Posterior cingulate gyrus (tissue), 11 donors: Measurements from ENCODE around the gene AK5.

Experiments used
- DNase-seq, 10 donors: peaks; one replicate each; pipeline versions ENCODE4 v3.0.0 to v3.0.0-alpha.2; 2020 to 2021; ENCODE audit warnings: mixed read lengths in 3 of 10
- intact Hi-C: fragments of 100-400 bp; cut with DNase I; formaldehyde crosslinking; loops from one replicate; pipeline ENCODE4 v1.15.1; 2023

Gene AK5

GRCh38 chr1:77421504-77422233, 139.8 kb downstream of the AK5 start:
- intact Hi-C loops: no loop called here
- DNase-seq: no peak

GRCh38 chr1:77424236-77424635, 142.4 kb downstream of the AK5 start:
- intact Hi-C loops: no loop called here
- no peak for DNase-seq

DNA sequence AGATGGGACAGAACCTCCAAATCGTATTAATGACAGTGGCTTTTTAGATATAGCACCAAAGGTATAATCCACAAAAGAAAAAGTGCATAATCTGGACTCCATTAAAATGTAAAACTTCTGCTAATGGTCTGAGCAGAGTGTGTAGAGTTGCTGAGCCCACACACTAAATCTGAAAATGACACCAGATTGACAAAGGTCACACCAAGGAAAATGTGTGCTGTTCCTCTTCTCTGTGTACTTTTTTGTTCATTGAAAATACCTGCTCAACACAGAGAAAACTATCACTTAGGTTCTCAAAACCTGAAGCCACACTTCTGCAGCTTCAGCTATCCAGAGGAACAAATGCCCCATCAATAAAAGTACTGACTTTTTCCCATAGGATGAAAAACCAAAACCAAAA, 146.2 kb downstream of the AK5 start:
- intact Hi-C loops: no loop called here
- no peak for DNase-seq

- no peak for DNase-seq
- intact Hi-C loops: no loop called here
Observed at GRCh38 chr1:77430966-77431690, 149.3 kb downstream of the AK5 start.

- no peak for DNase-seq
- intact Hi-C loops: no loop called here
Observed at GRCh38 chr1:77433934-77434333, 152.1 kb downstream of the AK5 start.

DNA sequence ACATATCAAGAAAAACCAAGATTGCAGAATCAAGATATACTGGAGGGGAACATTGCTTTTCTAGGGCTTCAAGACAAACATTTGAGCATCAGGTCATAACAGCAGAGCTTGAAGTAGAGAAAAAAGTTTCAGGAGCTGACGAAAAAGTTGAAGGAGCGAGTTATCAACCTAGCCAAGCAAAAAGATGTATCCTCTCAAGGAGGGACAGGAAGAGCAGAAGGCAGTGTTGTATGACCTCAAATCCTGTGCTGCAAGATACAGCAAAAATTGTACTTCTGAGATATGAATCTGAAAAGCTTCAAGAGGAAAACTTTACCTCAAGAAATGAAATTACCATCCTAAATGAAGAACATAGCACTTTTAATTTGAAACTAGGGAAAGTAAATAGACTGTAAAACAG, 153.1 kb downstream of the AK5 start:
- DNase-seq: no peak
- intact Hi-C loops: no loop called here

- intact Hi-C loops: no loop called here
Observed at GRCh38 chr1:77438236-77438913, 156.6 kb downstream of the AK5 start.

DNA sequence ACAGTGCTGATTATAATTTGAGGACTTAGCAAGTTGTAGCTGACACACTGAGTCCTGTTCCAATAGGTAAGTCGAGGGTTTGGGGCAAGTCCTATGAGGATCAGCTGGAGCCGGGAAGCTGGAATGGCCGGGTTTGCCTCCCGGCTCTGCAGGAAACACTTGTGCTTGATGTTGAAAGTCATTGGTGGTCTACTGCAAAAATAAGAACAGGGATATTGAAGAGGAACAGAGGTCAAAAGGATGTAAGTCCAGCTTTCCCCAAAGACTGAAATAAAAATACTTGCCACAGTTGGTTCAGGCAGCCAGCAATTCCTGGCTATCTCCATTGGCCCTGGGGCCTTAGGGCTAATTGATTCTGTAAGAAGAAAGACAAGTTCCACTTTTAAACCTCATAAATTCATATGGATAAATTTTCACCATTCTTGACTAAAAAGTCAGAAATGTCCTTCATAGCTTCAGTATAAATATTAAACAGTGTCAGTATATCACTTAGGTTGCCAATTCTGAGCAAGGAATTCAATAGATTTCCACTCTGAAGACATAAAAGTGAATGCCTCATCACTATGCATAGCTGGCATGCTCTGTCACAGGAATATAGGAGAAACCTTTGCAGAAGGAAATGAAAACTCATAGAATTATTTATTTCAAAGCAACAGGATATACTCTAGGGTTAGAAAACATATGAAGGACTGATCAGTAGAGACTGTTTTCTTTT, 165.2 kb downstream of the AK5 start:
- intact Hi-C loops: no loop called here
- no peak for DNase-seq

More at GRCh38 chr1:77438236-77438913, 156.6 kb downstream of the AK5 start:
- no peak for DNase-seq

DNA sequence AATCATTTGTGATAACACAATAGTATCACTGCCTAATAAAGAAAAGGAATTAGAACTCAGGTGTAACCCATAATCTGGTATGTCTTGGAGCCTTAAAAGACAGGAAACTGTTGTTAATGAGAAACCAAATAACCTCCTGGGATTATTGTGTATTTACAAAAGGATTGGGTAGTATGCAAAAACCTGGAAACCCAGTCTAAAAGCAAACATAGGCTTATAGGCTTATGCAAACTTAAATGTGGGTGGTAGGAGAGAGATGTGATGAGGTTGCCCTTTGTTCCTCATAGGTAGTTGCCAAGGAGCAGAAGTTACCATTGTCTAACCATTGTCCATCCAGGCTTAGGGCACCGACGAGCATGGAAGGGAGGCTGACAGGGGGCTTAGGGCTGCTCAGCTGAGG, 165.8 kb downstream of the AK5 start:
- no peak for DNase-seq
- intact Hi-C loops: no loop called here

- intact Hi-C loops: no loop called here
- DNase-seq: no peak
Observed at GRCh38 chr1:77459881-77460280, 178.1 kb downstream of the AK5 start.

- intact Hi-C loops: no loop called here
- DNase-seq: no peak
Observed at GRCh38 chr1:77461691-77462090, 179.9 kb downstream of the AK5 start.

- no peak for DNase-seq
- intact Hi-C loops: no loop called here
Observed at GRCh38 chr1:77463216-77463615, 181.4 kb downstream of the AK5 start.

GRCh38 chr1:77465139-77465538, 183.3 kb downstream of the AK5 start:
- no peak for DNase-seq
- intact Hi-C loops: no loop called here

DNA sequence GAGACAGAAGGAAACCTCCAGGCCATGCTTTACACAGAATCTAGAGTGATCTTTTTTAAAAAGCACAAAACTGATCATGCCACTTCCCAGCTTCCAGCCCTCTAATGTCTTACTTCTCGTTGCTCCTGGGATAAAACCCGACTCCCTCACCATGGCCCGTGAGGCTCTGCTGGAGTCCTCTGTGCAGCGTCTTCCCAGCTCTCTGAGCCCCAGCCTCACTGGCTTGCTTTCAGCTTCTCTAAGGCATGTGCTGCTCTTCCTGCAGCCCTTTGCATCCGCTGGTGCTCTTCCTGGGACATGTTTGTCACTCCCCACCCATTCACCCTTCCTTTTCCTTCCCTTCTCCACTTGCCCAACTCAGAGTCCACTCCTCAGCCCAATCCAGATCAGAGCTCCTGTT, 184.1 kb downstream of the AK5 start:
- intact Hi-C loops: no loop called here

GRCh38 chr1:77467021-77467595, 185.3 kb downstream of the AK5 start:
- intact Hi-C loops: no loop called here
- DNase-seq: peak in 1 of 10 donors; percentile 23

More for the DNA sequence above, 184.1 kb downstream of the AK5 start:
- no peak for DNase-seq

DNA sequence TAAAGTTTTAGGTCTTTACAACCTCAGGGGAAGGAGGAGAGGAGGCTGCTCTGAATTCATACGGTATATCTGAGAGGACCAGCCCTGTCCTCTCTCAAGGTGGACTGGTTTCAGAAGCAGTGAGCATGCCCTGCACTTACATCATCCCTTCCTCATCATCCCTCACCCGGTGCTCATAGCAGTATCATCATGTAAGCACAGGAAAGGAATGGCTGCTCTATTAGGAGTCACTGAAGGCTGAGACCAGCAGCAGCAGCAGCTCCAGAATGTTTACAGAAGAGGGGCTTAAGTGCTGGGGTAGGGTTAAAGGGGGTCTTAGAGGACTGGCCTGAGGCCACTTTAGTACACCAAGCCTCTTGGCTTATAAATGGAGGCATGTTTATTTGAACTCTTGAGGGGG, 185.9 kb downstream of the AK5 start:
- intact Hi-C loops: no loop called here

GRCh38 chr1:77468257-77468948, 186.6 kb downstream of the AK5 start:
- intact Hi-C loops: no loop called here
- peak in 1 of 10 donors; percentile 69 for DNase-seq

More for the DNA sequence above, 185.9 kb downstream of the AK5 start:
- no peak for DNase-seq

DNA sequence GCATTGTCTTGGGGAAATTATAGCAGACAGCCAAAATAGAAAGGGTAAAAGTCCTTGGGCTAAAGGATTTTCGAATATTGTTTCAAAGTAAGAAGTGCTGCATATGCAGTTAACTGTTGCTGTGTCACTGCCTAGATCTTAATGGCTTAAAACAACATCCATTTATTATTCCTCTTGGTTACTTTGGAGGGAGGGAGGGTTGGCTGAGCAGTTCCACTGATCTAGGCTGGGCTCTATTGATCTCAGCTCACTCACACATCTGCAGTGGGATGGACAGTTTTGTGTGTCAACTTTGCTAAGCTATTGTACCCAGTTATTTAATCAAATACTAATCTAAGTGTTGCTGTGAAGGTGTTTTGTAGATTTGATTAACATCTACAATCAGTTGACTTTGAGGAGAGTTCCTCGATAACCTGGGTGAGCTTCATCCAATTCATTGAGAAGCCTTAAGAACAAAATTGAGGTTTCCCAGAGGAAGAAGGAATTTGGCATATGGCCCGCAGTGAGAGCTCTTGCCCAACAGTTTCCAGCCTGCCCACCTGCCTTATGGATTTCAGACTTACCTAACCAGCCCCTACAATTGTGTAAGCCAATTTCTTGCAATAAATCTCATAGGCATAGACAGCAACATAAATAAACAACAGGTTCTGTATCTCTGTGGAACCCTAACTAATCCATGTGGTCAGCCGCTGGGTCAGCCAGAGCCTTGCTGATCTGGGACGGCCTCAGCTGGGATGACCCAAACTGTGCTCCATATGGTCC, 187.3 kb downstream of the AK5 start:
- no peak for DNase-seq
- intact Hi-C loops: no loop called here

GRCh38 chr1:77471691-77472090, 189.9 kb downstream of the AK5 start:
- no peak for DNase-seq

More at GRCh38 chr1:77471691-77472090, 189.9 kb downstream of the AK5 start:
- intact Hi-C loops: no loop called here
